AG04449 (cell line): ENCODE results near the gene DLL3.
A peak's percentile ranks its signal among the peaks of the same experiment; 100 is the strongest.
"Not testable (repeated sequence)": the region's sequence is repeated elsewhere in the genome, so short reads cannot be mapped to it uniquely, and the experiment has no call there.

Experiments used
- CTCF ChIA-PET: fragments of 350-600 bp; formaldehyde crosslinking; extraction: SDS; loops from one replicate; lab custom pipeline; 2021; ENCODE audit warnings: antibody characterized with exemption; lab: Yijun Ruan, JAX
- POLR2A ChIA-PET: fragments of 400-600, 350-600 bp; formaldehyde crosslinking; extraction: SDS; loops from one replicate; lab custom pipeline; 2020; ENCODE audit warnings: antibody characterized with exemption, inconsistent platforms; lab: Yijun Ruan, JAX
- DNase-seq: peaks from one replicate; pipeline ENCODE4 v3.0.0-alpha.2; 2010; ENCODE audit warnings: low read depth, low spot score
- H3K4me3 ChIP-seq: 2 replicates; pipeline ENCODE4 v1.5.1; 2011; ENCODE audit warnings: low read depth, mild to moderate bottlenecking, control low read depth, low read length
- CTCF ChIP-seq: IDR thresholded peaks from one replicate; pipeline ENCODE4 v1.5.1; 2011; ENCODE audit warnings: mild to moderate bottlenecking, moderate library complexity, low read length, control low read depth, inconsistent platforms; ENCODE audit not compliant: insufficient read depth; ENCODE audit errors: missing control alignments

Gene DLL3

GRCh38 chr19:39498798-39499642, at the start of gene DLL3:
DLL3 (plus strand) TSS chr19:39498947; CDS start chr19:39498975, 28 bp downstream.
- CTCF ChIA-PET, result interaction anchor here (1.4 to 7.6 kb wide), 5 partner anchors 9 to 64 kb away, joined by 3 to 45 read pairs (median 3); partner anchors contain the start of genes EID2, EID2B and RPS16
- DNase-seq, result no peak
- peak within 1 kb of the TSS; percentile 20; the same call in 1 of the 2 replicates for H3K4me3 ChIP-seq
- POLR2A ChIA-PET, result no interaction called here
- no peak for TF ChIP-seq CTCF

GRCh38 chr19:39449116-39449797, 49.5 kb upstream of the DLL3 start:
- CTCF ChIA-PET, result interaction anchor here (1.0 kb wide), 1 partner anchor 83 kb away, joined by 3 read pairs; the partner anchor contains the start of gene EID2B

GRCh38 chr19:39451257-39451656, 47.5 kb upstream of the DLL3 start:
- POLR2A ChIA-PET, H3K4me3 ChIP-seq, CTCF ChIA-PET, DNase-seq: not testable (repeated sequence)

More at GRCh38 chr19:39449116-39449797, 49.5 kb upstream of the DLL3 start:
- TF ChIP-seq CTCF, result no peak
- DNase-seq, result no peak
- POLR2A ChIA-PET, result interaction anchor here (0.6 kb wide), 1 partner anchor 14 kb away, joined by 3 read pairs; no protein-coding TSS in a partner anchor
- H3K4me3 ChIP-seq, result no peak overlapping the region

- CTCF ChIA-PET, result interaction anchor here (0.6 to 5.8 kb wide), 4 partner anchors 12 to 69 kb away, joined by 3 to 57 read pairs (median 4); partner anchors contain the start of gene EID2B
- POLR2A ChIA-PET, result interaction anchor here (0.6 kb wide), 1 partner anchor 21 kb away, joined by 4 read pairs; no protein-coding TSS in a partner anchor
- H3K4me3 ChIP-seq, result no peak overlapping the region
- no peak for DNase-seq
- TF ChIP-seq CTCF, result no peak
Observed at GRCh38 chr19:39463403-39463802, 35.3 kb upstream of the DLL3 start.

GRCh38 chr19:39465956-39466747, 32.6 kb upstream of the DLL3 start:
- TF ChIP-seq CTCF, result no peak
- no peak overlapping the region for H3K4me3 ChIP-seq
- POLR2A ChIA-PET, result no interaction called here
- CTCF ChIA-PET, result interaction anchor here (2.9 to 5.8 kb wide), 2 partner anchors 9 to 67 kb away, joined by 9 to 57 read pairs; partner anchors contain the start of gene EID2B
- no peak for DNase-seq

GRCh38 chr19:39467941-39468340, 30.8 kb upstream of the DLL3 start:
- H3K4me3 ChIP-seq, result no peak overlapping the region
- TF ChIP-seq CTCF, result no peak
- ChIA-PET POLR2A (no interaction called here), CTCF (interaction anchor here (0.8 to 2.8 kb wide), 2 partner anchors 11 to 66 kb away, joined by 3 to 11 read pairs; partner anchors contain the start of gene EID2B)
- no peak for DNase-seq
